AG20443 (cell line): ENCODE results near the gene MRAS.

Experiments used
- DNase-seq: peaks from one replicate; pipeline ENCODE4 v3.0.0; 2012; ENCODE audit warnings: low spot score, mixed read lengths

Gene MRAS

DNA sequence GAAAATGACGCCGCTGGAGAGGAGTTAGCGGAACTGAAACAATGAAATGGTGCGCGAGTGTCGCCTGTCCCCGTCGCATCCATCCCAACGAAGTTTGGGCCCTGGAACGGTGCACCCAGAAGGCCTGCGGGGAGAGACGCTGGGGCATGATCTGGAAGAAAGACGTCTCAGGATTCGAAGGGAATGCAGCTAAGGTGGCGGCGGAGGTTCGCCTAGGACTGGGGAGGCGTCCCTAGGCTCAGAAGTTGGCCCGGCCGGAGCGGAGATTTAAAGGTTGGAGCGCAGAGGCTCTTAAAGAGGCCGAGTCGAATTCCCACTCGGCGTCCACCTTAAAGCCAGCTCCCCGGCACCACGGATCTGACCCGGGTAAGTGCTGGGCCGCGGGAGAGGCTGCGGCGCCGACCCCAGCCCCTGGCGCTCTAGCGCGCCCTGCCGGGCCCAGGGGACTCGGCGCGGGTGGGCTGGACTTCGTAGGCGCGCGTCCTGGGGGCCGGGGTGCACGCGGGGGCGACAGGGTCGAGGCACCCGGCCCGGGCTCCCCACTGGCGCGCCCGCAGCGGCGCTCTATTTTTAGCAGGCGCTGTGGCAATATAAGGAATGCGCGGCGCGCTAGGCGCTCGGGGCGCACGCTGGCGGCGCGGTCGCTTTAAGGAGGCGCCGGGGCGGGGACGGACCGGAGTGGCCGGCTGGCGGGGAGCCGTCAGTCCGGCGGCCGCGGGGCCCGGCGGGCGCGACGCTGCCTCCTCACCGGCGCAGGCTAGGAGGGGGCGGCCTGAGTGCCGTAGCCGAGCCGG lies at the start of gene MRAS:
Gene MRAS (plus strand): TSS at position 620 of the 794 bp plus-strand sequence. CDS start 24,305 bp downstream, outside the sequence.
- DNase-seq, result peak; percentile 92

DNA sequence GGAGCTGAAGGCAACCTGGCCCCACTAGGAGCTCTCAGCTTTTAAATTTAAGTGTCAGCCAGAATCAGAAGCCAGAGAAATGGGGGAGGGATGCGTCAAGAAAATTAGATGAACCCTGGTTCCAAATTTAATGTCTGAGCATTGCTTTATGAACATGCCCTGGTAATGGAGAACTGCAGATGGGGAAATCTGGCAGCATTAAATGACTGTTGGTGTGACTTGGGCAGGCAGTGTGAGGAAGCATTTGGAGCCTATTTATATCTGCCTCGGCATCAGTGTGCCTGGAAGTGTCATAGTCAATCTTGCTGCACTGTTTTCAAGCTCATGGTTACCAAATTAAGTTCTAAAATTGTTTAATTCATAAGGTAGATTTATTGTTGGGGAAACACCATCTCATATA lies 47.7 kb upstream of the MRAS start:
- no peak for DNase-seq

DNA sequence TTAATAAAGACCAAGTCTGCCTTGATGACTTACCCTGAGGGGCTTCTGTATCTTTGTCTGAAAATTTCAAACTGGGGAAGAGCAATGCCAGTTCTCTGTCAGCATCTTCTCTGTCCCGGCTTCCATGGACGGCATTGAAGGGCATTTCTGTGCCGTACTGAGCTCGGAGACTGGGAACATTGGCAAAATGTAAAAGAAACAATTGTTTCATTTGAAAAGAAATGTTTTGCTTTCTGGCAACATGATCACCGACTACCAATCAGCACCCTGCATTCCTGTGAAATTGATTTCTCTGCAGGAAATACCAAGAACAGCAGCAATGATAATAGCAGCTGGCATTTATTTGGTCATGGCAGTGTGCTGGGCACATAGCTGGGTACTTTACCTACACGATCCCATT lies 44.9 kb upstream of the MRAS start:
- DNase-seq, result no peak

DNA sequence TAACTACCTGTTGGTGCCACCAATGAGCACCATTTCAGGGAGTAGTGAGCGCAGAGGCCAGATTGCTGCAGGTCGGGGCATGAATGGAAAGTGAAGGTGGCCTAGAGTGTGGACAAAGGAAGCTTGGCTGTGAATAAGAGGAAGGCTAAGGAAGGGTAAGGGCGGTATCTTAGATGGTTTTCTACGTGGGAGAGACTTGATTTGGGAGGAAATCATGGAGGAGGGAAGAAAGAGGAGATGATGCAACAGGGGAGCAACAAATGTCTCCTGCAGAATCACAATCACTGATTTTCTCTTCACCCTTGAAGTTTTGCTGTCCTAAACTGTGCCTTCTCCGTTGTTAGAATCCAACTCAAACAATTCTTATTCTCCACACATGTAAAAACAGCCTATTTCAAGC lies 40.5 kb upstream of the MRAS start:
- no peak for DNase-seq

DNA sequence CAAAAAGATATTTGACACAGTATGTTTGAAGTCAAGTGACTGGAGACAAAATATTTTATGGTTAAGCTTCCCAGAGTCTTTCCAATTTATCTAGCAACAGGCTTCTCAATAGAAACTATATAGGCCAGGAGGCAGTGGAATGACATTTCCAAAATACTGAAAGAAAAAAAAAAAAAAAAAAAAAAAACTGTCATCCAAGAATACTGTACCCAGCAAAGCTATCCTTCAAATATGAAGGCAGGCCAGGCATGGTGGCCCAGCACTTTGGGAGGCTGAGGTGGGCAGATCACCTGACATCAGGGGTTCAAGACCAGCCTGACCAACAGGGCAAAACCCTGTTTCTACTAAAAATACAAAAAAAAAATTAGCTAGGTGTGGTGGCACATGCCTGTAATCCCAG lies 39.6 kb upstream of the MRAS start:
- DNase-seq, result no peak

DNA sequence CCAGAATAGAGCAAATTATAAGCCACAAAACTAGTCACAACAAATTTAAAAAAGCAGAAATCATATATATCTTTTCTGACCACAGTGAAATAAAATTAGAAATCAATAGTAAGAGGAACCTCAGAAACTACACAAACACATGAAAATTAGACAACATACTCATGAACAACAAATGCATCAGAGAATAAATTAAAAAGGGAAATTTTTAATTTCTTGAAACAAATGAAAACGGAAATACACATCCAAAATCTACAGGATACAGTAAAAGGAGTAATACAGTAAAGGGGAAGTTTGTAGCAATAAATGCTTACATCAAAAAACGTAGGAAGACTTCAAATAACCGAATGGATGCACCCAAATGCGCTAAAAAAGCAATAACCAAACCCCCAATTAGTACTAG lies 37.9 kb upstream of the MRAS start:
- no peak for DNase-seq

DNA sequence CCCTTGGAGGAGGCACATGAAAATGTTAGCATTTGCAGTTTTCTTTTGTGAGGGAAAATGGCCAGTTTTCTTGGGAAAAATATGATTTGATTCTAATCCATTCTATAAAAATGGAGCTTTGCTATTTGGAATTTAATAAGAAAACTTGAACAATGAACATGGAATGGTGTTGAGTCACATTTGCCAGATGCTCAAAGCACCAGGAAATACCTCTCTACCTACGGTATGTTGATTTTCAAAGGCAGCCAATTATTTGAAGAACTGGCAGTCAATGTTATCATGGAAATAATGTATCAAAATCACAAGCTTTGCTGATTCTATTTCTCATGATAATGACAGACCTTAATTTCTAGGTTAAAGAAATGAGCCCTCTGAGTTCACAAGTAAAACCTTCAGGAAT lies 33.6 kb upstream of the MRAS start:
- DNase-seq, result no peak

DNA sequence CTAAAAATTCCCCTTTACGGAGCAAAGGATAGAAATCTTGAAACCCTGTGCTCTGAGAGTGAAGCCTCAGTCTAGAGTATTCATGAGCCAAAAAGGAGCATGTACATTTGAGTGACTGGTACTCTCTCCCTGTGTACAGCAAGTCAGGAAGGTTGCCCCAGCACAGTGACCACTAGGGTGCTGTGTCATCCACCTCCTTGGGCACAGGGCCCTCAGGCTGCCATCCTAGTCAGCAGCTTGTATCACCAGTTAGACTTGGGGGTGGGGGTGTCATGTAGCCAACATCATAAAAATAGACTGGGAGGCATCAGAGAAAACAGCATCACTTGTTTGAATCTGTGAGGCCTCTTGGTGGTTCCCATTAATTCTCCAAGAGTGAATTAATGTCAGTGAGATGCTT lies 30.7 kb upstream of the MRAS start:
- no peak for DNase-seq

DNA sequence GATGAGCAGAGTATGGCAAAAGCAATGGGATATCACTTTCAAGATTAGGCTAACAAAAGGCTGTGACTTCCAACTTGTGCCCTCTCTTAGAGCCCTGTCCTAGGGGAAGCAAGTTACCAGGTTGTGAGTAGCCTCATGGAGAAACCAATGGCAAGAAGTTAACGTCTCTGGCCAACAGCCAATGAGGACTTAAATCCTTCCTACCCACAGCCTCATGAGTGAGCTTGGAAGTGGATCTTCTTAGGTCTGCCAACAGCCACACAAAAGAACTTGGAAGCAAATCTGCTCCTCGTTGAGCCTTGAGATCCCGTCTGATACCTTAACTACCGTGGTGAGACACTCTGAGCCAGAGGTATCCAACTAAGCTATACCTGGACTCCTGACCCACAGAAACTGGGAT lies 24.4 kb upstream of the MRAS start:
- DNase-seq, result no peak

DNA sequence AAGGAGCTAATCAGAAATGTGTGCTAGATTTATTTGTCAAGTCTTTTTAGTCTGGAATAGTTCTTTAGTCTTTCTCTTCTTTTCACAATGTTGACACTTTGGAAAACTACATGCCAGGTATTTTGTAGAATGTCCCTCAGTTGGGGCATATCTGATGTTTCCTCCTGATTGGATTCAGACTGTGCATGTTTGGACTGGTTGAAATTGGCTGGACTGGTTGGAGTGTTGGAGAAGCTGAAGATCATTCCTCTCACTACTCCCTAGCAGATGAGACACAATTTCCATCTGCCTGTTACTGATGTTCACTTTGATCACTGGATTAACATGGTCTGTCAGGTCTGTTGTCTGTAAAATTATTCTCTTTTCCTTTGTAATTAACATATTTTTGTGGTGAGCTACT lies 22.4 kb upstream of the MRAS start:
- DNase-seq, result no peak

DNA sequence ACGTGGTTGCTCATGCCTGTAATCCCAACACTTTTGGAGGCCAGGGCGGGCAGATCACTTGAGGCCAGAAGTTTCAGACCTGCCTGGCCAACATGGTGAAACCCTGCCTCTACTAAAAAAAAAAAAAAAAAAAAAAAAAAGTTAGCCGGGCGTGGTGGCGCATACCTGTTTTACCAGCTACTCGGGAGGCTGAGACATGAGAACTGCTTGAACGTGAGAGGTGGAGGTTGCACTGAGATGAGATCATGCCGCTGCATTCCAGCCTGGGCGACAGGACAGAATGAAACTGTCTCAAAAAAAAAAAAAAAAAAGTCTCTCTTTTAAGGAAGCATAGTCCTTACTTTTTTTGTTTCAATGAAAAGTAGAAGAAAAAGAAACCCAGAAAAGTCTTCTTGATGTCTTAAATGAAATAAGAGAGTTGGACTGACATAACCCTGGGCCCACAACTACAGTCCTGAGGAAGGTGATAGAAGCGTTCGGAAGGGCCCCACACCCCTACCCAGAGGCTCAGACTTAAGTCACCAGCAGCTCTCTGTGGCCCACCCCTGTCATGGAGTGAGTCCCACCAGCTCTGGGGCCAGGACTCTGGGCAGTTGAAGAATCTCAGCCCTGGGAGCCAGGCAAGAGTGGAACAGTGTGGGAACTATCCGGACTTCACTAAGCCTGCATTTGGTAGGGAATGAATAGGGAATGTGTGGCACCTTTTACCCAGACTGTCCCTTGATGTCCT lies 21.3 kb upstream of the MRAS start:
- DNase-seq, result no peak

DNA sequence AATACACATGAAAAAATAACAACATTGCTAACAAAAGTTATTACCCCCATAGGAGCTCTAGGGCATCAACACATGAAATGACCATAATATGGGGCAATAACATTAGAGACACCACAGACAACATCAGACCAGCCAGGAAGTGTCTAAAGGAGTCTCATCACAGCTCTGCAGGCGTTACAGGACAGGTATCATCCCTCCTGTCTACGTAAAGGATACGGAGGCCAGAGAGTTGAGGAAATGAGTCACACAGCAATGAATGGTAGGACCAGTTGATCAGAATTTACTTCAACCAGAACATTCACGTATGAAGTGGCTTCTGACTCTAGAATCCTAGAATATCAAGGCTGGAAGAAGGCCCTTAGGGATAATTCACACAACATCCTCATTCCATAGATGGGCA lies 20.5 kb upstream of the MRAS start:
- DNase-seq, result no peak

DNA sequence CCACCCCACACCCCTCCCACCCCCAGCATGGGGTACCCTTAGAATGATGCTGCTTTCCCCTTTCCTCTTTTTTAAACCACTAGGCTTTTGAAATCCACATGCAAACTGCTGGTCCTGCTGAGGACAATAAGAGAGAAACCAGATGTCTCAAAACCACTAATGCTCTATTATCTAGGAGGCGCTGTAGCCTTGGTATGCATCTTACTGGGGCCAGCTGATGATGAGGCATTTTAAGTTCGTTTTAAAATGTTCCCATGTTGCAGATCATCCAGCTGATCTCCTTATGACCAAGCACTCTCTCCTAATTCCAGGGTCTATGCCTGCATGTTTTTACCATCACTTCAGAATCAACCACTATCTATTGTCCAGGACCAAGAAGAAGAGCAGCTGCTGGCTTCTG lies 20.0 kb upstream of the MRAS start:
- DNase-seq, result peak; percentile 79

DNA sequence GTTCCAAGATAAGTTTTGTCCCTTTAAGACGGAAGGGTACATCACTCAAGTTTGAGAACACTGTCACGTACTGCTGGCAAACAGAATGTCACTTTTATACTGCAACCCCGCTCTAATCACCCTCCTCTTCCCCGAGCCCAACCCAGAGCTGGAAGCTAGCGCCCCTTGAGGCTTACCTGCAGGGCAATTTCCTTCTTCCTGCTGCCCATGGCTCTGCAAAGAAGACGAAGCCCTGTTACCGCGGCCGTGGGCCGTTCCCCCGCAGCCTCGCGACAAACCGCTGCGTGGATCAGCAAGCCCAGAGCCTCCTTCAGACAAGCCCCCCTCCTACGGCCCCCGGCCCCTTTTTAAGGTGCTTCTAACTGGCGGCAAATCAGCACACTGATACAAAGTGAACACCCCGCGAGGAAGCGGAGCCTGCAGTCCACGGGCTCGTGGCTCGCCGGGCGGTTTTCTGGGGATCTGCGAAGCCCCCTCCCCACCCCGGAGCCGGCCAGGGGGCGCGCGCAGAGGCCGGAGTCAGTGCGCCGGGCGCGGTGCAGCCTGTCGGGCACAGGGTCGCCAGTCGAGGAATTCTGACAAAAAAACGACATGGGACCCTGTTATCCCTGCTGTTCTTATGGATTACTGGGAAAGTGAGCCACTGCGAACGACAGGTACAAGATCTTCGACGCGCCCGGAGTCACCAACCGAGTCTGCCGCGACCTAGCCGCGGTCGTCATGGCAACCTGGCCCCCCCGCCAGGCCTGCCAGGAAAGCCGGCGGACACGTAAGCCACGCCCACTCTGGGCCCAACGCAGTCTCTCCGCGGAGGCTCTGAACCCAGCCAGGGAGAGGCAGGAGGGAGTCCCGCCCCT lies 19.0 kb upstream of the MRAS start, which contains the start of gene NME9:
Gene NME9 (minus strand): TSS at position 725 of the 857 bp plus-strand sequence. CDS start 516 bp downstream, at position 209.
- peak; percentile 91 for DNase-seq

DNA sequence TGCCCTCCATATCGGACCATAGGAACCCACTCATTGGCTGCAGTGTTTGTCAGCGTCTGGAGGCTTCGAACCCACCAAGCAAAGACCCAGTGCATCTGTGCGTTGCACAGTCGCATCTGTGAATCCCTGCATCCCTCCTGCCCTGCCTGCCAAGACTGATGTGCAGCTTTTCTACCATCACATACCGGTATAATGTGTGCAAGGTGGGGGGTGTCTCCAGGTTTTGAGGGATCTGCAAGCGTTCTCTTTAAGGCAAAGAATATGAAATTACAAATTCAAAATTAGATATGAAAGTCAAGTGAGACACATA lies 18.4 kb upstream of the MRAS start:
- no peak for DNase-seq

DNA sequence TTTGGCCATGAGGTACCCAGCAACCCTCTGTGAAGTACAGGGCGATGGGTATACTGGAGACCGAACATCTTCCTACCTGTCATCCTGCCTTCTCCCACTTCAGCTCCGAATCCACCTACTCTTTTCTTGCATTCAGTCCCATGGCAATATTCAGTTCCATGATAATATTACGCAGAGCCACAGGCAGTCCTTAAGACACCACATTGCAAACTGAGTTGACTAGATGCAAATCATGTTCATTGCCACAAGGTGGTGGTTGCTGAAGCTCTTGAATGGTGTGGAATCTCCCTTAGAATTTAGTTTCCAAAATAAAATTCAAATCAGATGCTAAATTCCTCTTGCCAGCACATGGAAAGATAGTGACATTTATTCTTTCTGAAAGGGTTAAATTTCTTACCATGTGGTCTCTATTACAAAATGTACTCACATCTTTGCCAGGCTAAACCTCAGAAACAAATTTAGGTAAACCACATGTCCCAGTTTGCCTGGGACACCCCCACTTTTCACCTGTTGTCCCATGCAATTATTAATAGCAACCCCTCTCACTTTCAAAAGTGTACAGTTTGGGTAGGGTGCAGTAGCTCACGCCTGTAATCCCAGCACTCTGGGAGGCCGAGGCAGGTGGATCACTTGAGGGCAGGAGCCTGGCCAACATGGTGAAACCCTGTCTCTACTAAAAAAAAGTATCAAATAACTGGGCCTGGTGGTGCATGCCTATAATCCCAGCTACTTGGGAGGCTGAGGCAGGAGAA lies 17.1 kb upstream of the MRAS start:
- DNase-seq, result peak; percentile 24

DNA sequence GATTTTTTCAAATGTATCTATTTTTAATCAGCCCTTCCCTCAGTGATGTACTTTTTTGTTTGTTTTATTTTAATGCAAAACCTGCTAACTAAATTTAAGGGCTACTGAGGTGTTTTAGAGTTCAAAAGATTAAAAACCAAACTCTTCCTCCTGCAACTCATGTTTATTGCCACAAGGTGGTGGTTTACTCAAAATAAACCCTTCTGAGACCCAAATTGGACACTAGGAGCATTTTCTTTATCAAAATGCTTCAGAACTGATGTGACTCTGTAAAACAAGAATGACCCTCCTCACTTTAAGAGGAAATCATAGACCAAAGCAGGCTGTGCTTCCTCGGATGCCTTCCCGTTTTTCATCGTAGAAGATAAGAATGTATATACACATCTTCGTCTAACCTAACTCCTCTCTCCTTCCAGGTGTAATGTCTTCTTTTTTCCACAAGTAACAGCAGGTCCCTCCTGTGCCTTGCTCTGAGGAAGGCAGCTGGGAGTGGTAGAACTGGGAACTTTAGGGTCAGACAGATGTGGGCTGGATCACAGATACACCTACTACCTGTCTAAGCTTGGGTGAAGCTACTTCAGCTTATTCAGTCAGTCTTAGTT lies 15.8 kb upstream of the MRAS start:
- peak; percentile 65 for DNase-seq

DNA sequence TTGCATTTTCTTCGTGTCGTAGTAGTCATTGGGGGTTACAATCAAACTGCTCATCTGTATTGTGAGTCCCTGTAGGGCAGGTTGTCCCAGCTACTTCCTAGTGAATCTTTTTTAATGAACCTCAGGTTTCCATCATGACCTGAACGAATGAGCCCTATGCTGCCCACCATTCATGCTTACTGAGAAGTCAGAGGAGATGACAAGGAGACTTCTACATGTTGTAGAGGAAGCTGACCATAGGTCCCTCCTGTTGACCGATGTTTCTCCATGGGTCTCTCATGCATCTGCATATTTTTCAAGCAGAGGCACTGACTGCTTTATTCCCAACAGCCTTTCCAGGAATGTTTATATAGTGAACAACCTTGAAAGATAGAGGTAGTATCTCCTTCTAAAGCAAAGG lies 13.8 kb upstream of the MRAS start:
- DNase-seq, result no peak

DNA sequence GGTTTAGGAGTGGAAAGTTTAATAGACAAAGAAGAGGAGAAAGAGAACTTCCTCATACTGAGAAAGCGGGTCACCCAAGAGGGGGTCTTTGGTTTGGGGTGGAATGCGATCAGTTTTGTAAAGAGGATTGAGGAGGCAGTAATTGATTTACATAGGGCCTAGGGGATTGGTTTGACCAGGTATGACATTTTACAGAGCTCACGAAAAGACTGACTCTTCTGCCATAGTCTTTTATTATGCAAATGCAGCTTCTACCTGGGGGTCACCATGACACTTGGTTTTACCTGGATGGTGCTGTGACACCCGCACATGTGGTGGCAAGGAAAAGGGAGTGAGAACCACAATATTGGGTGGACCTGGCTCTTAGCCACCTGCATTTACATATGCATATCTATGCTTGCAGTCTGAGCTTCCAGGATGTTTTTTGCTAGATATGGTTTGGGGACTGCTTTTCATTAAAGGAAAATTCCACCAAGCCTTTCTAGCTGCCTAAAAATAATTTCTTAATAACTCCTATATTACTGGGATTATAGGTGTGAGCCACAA lies 11.9 kb upstream of the MRAS start:
- DNase-seq, result no peak

DNA sequence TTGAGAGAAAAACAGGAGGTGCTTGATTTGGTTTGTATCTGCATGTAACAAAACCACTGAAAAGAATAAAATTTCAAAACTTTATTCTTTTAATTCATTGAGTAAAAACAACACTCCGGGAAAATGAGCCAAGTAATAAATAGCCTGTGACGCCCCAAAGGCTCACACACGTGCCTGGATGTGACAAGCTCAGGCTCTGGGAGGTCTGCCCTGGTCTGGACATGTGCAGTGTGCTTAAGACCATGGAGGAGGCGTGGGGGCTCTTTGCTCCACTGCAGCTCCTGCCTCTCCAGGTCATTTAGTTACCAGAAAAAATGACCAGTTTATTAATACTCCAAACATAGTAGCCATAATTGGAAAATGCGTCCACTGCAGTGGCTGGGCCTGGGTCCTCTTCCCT lies 10.1 kb upstream of the MRAS start:
- DNase-seq, result no peak

DNA sequence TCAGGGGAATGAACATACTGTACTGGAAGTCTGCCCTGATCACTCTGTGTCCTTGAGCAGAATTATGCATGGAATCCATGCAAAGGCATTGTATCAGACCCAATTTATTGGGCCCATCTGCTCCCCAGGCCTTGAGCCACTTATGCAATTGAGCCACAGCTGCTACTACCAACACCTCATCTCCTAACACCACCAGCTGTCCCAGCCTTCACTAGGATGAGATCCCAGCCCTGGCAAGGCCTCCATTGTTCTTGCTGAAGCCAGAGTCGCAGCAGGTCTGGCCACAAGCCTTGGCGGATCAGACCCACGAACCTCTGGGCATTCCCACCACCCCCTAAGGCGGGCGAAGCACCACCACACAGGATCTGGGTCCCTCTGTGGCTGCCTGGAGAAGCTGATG lies 9.6 kb upstream of the MRAS start:
- DNase-seq, result no peak
